PC-3 (cell line): ENCODE results near the gene ADCK2. TPM values are rescaled to one million over a fixed set of nuclear protein-coding genes. Genes with fewer than 3 reads are reported as not detected.
"Not testable (repeated sequence)": the region's sequence is repeated elsewhere in the genome, so short reads cannot be mapped to it uniquely, and the experiment has no call there.

Experiments
- ATAC-seq: fragments of 200-7000 bp; cut with Tn5 transposase; 2 replicates; pipeline ENCODE4 v1.9.1; 2020; ENCODE audit warnings: mild to moderate bottlenecking, moderate library complexity
- BruUV-seq: library from RNA; stranded (reverse); fragments of 400-500 nt; replicated peaks from 2 replicates; lab custom pipeline; 2021; lab: Mats Ljungman, UMichigan
- CTCF ChIA-PET: fragments of 300-600 bp; sonication (Branson Sonifier 250); formaldehyde crosslinking; loops from one replicate; lab custom pipeline; 2022; ENCODE audit warnings: antibody characterized with exemption; lab: Charles Lee
- POLR2A ChIA-PET: fragments of 300-600 bp; sonication (Branson Sonifier 250); formaldehyde crosslinking; loops from one replicate; lab custom pipeline; 2022; ENCODE audit warnings: antibody characterized with exemption; ENCODE audit not compliant: unreplicated experiment; lab: Charles Lee
- DNase-seq: peaks from one replicate; pipeline ENCODE4 v3.0.0-alpha.2; 2015
- H2AFZ ChIP-seq: fragments of 300-600 bp; sonication (generic); 2 replicates; pipeline ENCODE4 v1.6.0; 2016; ENCODE audit warnings: antibody characterized with exemption, low read length
- H3F3A ChIP-seq: fragments of 300-600 bp; sonication (generic); one replicate; pipeline ENCODE4 v1.6.0; 2017; ENCODE audit warnings: antibody characterized with exemption, low read length, control low read depth, mild to moderate bottlenecking; ENCODE audit not compliant: unreplicated experiment
- H3K27ac ChIP-seq: fragments of 300-600 bp; sonication (generic); 2 replicates; pipeline ENCODE4 v1.5.1; 2016; ENCODE audit warnings: mild to moderate bottlenecking, low read length
- H3K27me3 ChIP-seq: fragments of 300-600 bp; sonication (generic); 2 replicates; pipeline ENCODE4 v1.6.1; 2016; ENCODE audit warnings: low read length, mixed read lengths
- H3K36me3 ChIP-seq: fragments of 300-600 bp; sonication (generic); 2 replicates; pipeline ENCODE4 v1.6.1; 2016; ENCODE audit warnings: low read depth, mixed run types, low read length, mixed read lengths
- H3K4me1 ChIP-seq: fragments of 300-600 bp; sonication (generic); 2 replicates; pipeline ENCODE4 v1.5.1; 2016; ENCODE audit warnings: low read length; ENCODE audit not compliant: insufficient read depth
- H3K4me2 ChIP-seq: fragments of 300-600 bp; sonication (generic); 2 replicates; pipeline ENCODE4 v1.6.0; 2016; ENCODE audit warnings: low read length
- H3K4me3 ChIP-seq: fragments of 300-600 bp; sonication (generic); 2 replicates; pipeline ENCODE4 v1.5.1; 2016; ENCODE audit warnings: mild to moderate bottlenecking, low read length, mixed read lengths
- H3K79me2 ChIP-seq: fragments of 300-600 bp; sonication (generic); 2 replicates; pipeline ENCODE4 v1.6.1; 2017; ENCODE audit warnings: low read length, mixed read lengths
- H3K9ac ChIP-seq: fragments of 300-600 bp; sonication (generic); 2 replicates; pipeline ENCODE4 v1.6.0; 2016; ENCODE audit warnings: mild to moderate bottlenecking, low read length
- H3K9me2 ChIP-seq: fragments of 300-600 bp; sonication (generic); replicated peaks from 2 replicates; pipeline ENCODE4 v1.6.1; 2016; ENCODE audit warnings: mixed run types, low read length, mixed read lengths
- H3K9me3 ChIP-seq: fragments of 300-600 bp; sonication (generic); 2 replicates; pipeline ENCODE4 v1.6.1; 2016; ENCODE audit warnings: low read length, mixed read lengths
- H4K20me1 ChIP-seq: fragments of 300-600 bp; sonication (generic); 2 replicates; pipeline ENCODE4 v1.6.1; 2016; ENCODE audit warnings: low read length, mixed read lengths
- EZH2 ChIP-seq: fragments of 300-600 bp; sonication (generic); IDR thresholded peaks from one replicate; pipeline ENCODE4 v1.6.1; 2017; ENCODE audit warnings: antibody characterized with exemption, mild to moderate bottlenecking, low read length; ENCODE audit not compliant: unreplicated experiment
- EZH2phosphoT487 ChIP-seq: fragments of 300-600 bp; sonication (generic); IDR thresholded peaks from 2 replicates; pipeline ENCODE4 v1.6.1; 2018; ENCODE audit warnings: mild to moderate bottlenecking, antibody characterized with exemption, low read length, borderline replicate concordance
- intact Hi-C: fragments of 100-400 bp; cut with micrococcal nuclease; formaldehyde crosslinking; loops from 2 replicates; pipeline ENCODE4 v1.9.0; 2023
- total RNA-seq: library from RNA; depleted of rRNA; stranded (reverse); fragments of >200 nt; gene quantifications from 2 replicates; pipeline ENCODE4 v1.2.3, GENCODE V29; 2014
- TF ChIP-seq, protein P1 (sequence below): fragments of 300-600 bp; sonication (generic); conservative IDR thresholded peaks from 2 replicates; pipeline ENCODE4 v1.5.1; 2017; ENCODE audit warnings: antibody characterized with exemption, low read depth, mild to moderate bottlenecking, low read length

ADCK2 gene
- total RNA-seq, 1 experiment from 2014 or later: 29.4 TPM

GRCh38 chr7:140691376-140692045 lies 18.8 kb downstream of the ADCK2 start:
- POLR2A ChIA-PET: no interaction called here
- H3K36me3 ChIP-seq: no peaks in the 10 kb centered on the region
- no TSS peak for BruUV-seq

DNA sequence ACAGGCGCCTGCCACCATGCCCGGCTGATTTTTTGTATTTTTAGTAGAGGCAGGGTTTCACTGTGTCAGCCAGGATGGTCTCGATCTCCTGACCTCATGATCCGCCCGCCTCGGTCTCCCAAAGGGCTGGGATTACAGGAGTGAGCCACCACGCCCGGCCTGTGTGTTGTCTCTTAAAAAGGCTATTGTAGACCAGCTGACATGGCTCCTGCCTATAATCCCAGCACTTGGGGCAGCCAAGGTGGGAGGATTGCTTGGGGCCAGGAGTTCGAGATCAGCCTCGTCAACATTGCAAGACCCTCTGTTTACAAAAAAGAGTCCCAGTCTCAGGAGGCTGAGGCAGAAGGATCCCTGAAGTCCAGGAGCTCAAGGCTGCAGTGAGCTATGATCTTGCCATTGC lies 21.1 kb downstream of the ADCK2 start:
- H4K20me1 ChIP-seq, H3K36me3 ChIP-seq, CTCF ChIA-PET, H2AFZ ChIP-seq, H3K9me3 ChIP-seq, H3F3A ChIP-seq, DNase-seq, H3K4me2 ChIP-seq, H3K9me2 ChIP-seq, BruUV-seq, POLR2A ChIA-PET, H3K4me3 ChIP-seq, H3K9ac ChIP-seq, ATAC-seq, H3K27ac ChIP-seq, H3K27me3 ChIP-seq, intact Hi-C loops: not testable (repeated sequence)
- H3K79me2 ChIP-seq: peaks cover 19% of the 10 kb centered on the region
- peaks cover 17% of the 10 kb centered on the region; the same call in 1 of the 2 replicates for H3K4me1 ChIP-seq

More at GRCh38 chr7:140691376-140692045, 18.8 kb downstream of the ADCK2 start:
- no peaks in the 10 kb centered on the region for H3K79me2 ChIP-seq
- no peaks in the 10 kb centered on the region for H3F3A ChIP-seq
- no peaks in the 10 kb centered on the region for H3K9me3 ChIP-seq
- H3K4me3 ChIP-seq: no peak overlapping the region
- no peak overlapping the region for H3K27ac ChIP-seq
- H4K20me1 ChIP-seq: no peaks in the 10 kb centered on the region
- H3K9me2 ChIP-seq: no peaks in the 10 kb centered on the region
- H3K4me2 ChIP-seq: no peak overlapping the region
- DNase-seq: no peak
- H2AFZ ChIP-seq: no peak overlapping the region
- CTCF ChIA-PET: no interaction called here
- TF ChIP-seq, protein P1, sequence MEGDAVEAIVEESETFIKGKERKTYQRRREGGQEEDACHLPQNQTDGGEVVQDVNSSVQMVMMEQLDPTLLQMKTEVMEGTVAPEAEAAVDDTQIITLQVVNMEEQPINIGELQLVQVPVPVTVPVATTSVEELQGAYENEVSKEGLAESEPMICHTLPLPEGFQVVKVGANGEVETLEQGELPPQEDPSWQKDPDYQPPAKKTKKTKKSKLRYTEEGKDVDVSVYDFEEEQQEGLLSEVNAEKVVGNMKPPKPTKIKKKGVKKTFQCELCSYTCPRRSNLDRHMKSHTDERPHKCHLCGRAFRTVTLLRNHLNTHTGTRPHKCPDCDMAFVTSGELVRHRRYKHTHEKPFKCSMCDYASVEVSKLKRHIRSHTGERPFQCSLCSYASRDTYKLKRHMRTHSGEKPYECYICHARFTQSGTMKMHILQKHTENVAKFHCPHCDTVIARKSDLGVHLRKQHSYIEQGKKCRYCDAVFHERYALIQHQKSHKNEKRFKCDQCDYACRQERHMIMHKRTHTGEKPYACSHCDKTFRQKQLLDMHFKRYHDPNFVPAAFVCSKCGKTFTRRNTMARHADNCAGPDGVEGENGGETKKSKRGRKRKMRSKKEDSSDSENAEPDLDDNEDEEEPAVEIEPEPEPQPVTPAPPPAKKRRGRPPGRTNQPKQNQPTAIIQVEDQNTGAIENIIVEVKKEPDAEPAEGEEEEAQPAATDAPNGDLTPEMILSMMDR: no peak
- H3K27me3 ChIP-seq: no peaks in the 10 kb centered on the region
- peaks cover 6% of the 10 kb centered on the region; the same call in 1 of the 2 replicates for H3K4me1 ChIP-seq
- H3K9ac ChIP-seq: no peak overlapping the region
- intact Hi-C loops: no loop called here
- ATAC-seq: no peak

GRCh38 chr7:140694592-140694991 lies 21.8 kb downstream of the ADCK2 start:
- Histone ChIP-seq H3K79me2 (peaks cover 27% of the 10 kb centered on the region), H2AFZ (no peak overlapping the region), H3K4me2 (no peak overlapping the region), H3K27ac (no peak overlapping the region), H3K9me2 (no peaks in the 10 kb centered on the region), H3K36me3 (no peaks in the 10 kb centered on the region), H3K4me3 (no peak overlapping the region), H3K27me3 (no peaks in the 10 kb centered on the region), H3F3A (no peaks in the 10 kb centered on the region), H3K9ac (no peak overlapping the region), H4K20me1 (peaks cover 8% of the 10 kb centered on the region; the same call in 1 of the 2 replicates), H3K9me3 (no peaks in the 10 kb centered on the region), H3K4me1 (peaks cover 17% of the 10 kb centered on the region; the same call in 1 of the 2 replicates)
- ChIA-PET CTCF (no interaction called here), POLR2A (no interaction called here)
- no peak for TF ChIP-seq EZH2phosphoT487
- TF ChIP-seq EZH2: no peak
- TF ChIP-seq, protein P1: no peak
- DNase-seq: no peak
- no TSS peak for BruUV-seq
- no peak for ATAC-seq
- intact Hi-C loops: no loop called here
